Measurements from ENCODE around the gene CACNG8.

Gene CACNG8

GRCh38 chr19:53962887-53963431 lies at the start of gene CACNG8:
Gene CACNG8, plus strand, starts transcription at chr19:53962937.
- no peak for TF ChIP-seq CTCF (conservative IDR thresholded peaks at IDR 0.05)
- TF ChIP-seq ZFX (IDR thresholded peaks at IDR 0.05) = no peak
- H3K27ac ChIP-seq = no peak within 1 kb of the TSS

- TF ChIP-seq CTCF (conservative IDR thresholded peaks at IDR 0.05) = no peak
Observed at GRCh38 chr19:53915000-53915399, 47.7 kb upstream of the CACNG8 start.

GRCh38 chr19:53916004-53916403 lies 46.7 kb upstream of the CACNG8 start:
- TF ChIP-seq CTCF (conservative IDR thresholded peaks at IDR 0.05) (no peak), ZFX (IDR thresholded peaks at IDR 0.05) (no peak)
- H3K27ac ChIP-seq = no peak overlapping the region

More at GRCh38 chr19:53915000-53915399, 47.7 kb upstream of the CACNG8 start:
- no peak overlapping the region for H3K27ac ChIP-seq

- H3K27ac ChIP-seq = no peak overlapping the region
- TF ChIP-seq CTCF (conservative IDR thresholded peaks at IDR 0.05) (no peak), ZFX (IDR thresholded peaks at IDR 0.05) (no peak)
Observed at GRCh38 chr19:53917356-53917755, 45.4 kb upstream of the CACNG8 start.

GRCh38 chr19:53927739-53928138 lies 35.0 kb upstream of the CACNG8 start:
- TF ChIP-seq ZFX (IDR thresholded peaks at IDR 0.05) (no peak), CTCF (conservative IDR thresholded peaks at IDR 0.05) (no peak)
- H3K27ac ChIP-seq = no peak overlapping the region

- TF ChIP-seq CTCF (conservative IDR thresholded peaks at IDR 0.05) (no peak), ZFX (IDR thresholded peaks at IDR 0.05) (no peak)
- H3K27ac ChIP-seq = no peak overlapping the region
Observed at GRCh38 chr19:53936029-53936428, 26.7 kb upstream of the CACNG8 start.

GRCh38 chr19:53942001-53942786 lies 20.5 kb upstream of the CACNG8 start:
- TF ChIP-seq ZFX (IDR thresholded peaks at IDR 0.05) (no peak), CTCF (conservative IDR thresholded peaks at IDR 0.05) (no peak)
- no peak overlapping the region for H3K27ac ChIP-seq
